KMS-11 (cell line): ENCODE results near the gene LRRC55.

ENCODE experiments used
- H2AFZ ChIP-seq: fragments of 200-600 bp; sonication (generic); 2 replicates; pipeline ENCODE4 v1.6.1; 2016; ENCODE audit warnings: antibody characterized with exemption, mixed run types, low read depth
- H3K27ac ChIP-seq: fragments of 200-600 bp; sonication (generic); 2 replicates; pipeline ENCODE4 v1.6.1; 2016; ENCODE audit warnings: mild to moderate bottlenecking, mixed run types
- H3K27me3 ChIP-seq: fragments of 200-600 bp; sonication (generic); 2 replicates; pipeline ENCODE4 v1.6.1; 2017; ENCODE audit warnings: mild to moderate bottlenecking, low read depth, mixed run types, moderate library complexity; ENCODE audit not compliant: insufficient read depth
- H3K36me3 ChIP-seq: fragments of 200-600 bp; sonication (generic); 2 replicates; pipeline ENCODE4 v1.6.1; 2017; ENCODE audit warnings: mild to moderate bottlenecking, mixed run types; ENCODE audit not compliant: insufficient read depth
- H3K4me1 ChIP-seq: fragments of 200-600 bp; sonication (generic); 2 replicates; pipeline ENCODE4 v1.6.1; 2016; ENCODE audit warnings: mild to moderate bottlenecking, low read depth, mixed run types; ENCODE audit not compliant: poor library complexity, severe bottlenecking
- H3K4me2 ChIP-seq: fragments of 200-600 bp; sonication (generic); 2 replicates; pipeline ENCODE4 v1.7.0; 2016; ENCODE audit warnings: mild to moderate bottlenecking, mixed run types
- H3K4me3 ChIP-seq: fragments of 200-600 bp; sonication (generic); IDR thresholded peaks from 2 replicates; pipeline ENCODE4 v1.6.1; 2017; ENCODE audit warnings: low read depth, low read length, mixed read lengths; ENCODE audit not compliant: insufficient read depth
- H3K79me2 ChIP-seq: fragments of 200-600 bp; sonication (generic); 2 replicates; pipeline ENCODE4 v1.6.1; 2016; ENCODE audit warnings: low read depth, mixed run types; ENCODE audit not compliant: insufficient read depth
- H3K9ac ChIP-seq: fragments of 200-600 bp; sonication (generic); 2 replicates; pipeline ENCODE4 v1.6.1; 2016; ENCODE audit warnings: mild to moderate bottlenecking, mixed run types
- H4K20me1 ChIP-seq: fragments of 200-600 bp; sonication (generic); 2 replicates; pipeline ENCODE4 v1.6.1; 2016; ENCODE audit warnings: mild to moderate bottlenecking, mixed run types; ENCODE audit not compliant: insufficient read depth
- CTCF ChIP-seq: fragments of 200-600 bp; sonication (generic); conservative IDR thresholded peaks from 2 replicates; pipeline ENCODE4 v1.6.1; 2017; ENCODE audit warnings: low read depth, mild to moderate bottlenecking, antibody characterized with exemption, low read length, moderate library complexity, mixed read lengths

LRRC55 gene

GRCh38 chr11:57203882-57204480, 22.2 kb downstream of the LRRC55 start:
- no peak overlapping the region for H3K27ac ChIP-seq
- H3K4me2 ChIP-seq: no peak overlapping the region
- H3K27me3 ChIP-seq: no peaks in the 10 kb centered on the region
- H2AFZ ChIP-seq: no peak overlapping the region
- no peaks in the 10 kb centered on the region for H3K4me1 ChIP-seq
- no peaks in the 10 kb centered on the region for H3K36me3 ChIP-seq
- no peak for TF ChIP-seq CTCF
- H4K20me1 ChIP-seq: no peaks in the 10 kb centered on the region
- H3K4me3 ChIP-seq: no peak overlapping the region
- H3K9ac ChIP-seq: no peak overlapping the region
- no peaks in the 10 kb centered on the region for H3K79me2 ChIP-seq

GRCh38 chr11:57205041-57205641, 23.4 kb downstream of the LRRC55 start:
- no peak overlapping the region for H2AFZ ChIP-seq
- H3K27me3 ChIP-seq: no peaks in the 10 kb centered on the region
- no peak for TF ChIP-seq CTCF
- no peaks in the 10 kb centered on the region for H4K20me1 ChIP-seq
- no peak overlapping the region for H3K9ac ChIP-seq
- no peaks in the 10 kb centered on the region for H3K4me1 ChIP-seq
- no peaks in the 10 kb centered on the region for H3K79me2 ChIP-seq
- H3K27ac ChIP-seq: no peak overlapping the region
- H3K4me3 ChIP-seq: no peak overlapping the region
- no peak overlapping the region for H3K4me2 ChIP-seq
- no peaks in the 10 kb centered on the region for H3K36me3 ChIP-seq

- Histone ChIP-seq H3K9ac (no peak overlapping the region), H3K27me3 (no peaks in the 10 kb centered on the region), H3K36me3 (no peaks in the 10 kb centered on the region), H3K4me1 (no peaks in the 10 kb centered on the region), H3K79me2 (no peaks in the 10 kb centered on the region), H3K4me2 (no peak overlapping the region), H3K27ac (no peak overlapping the region), H4K20me1 (no peaks in the 10 kb centered on the region), H2AFZ (no peak overlapping the region), H3K4me3 (no peak overlapping the region)
- TF ChIP-seq CTCF: no peak
Measured at GRCh38 chr11:57207168-57207567, 25.4 kb downstream of the LRRC55 start.

GRCh38 chr11:57210781-57211180, 29.0 kb downstream of the LRRC55 start:
- H3K36me3 ChIP-seq: no peaks in the 10 kb centered on the region
- H3K4me1 ChIP-seq: no peaks in the 10 kb centered on the region
- H3K79me2 ChIP-seq: no peaks in the 10 kb centered on the region
- H3K27ac ChIP-seq: no peak overlapping the region
- TF ChIP-seq CTCF: no peak
- H3K9ac ChIP-seq: no peak overlapping the region
- H2AFZ ChIP-seq: no peak overlapping the region
- no peaks in the 10 kb centered on the region for H3K27me3 ChIP-seq
- H3K4me2 ChIP-seq: no peak overlapping the region
- H4K20me1 ChIP-seq: no peaks in the 10 kb centered on the region
- no peak overlapping the region for H3K4me3 ChIP-seq
